ENCODE data around the gene IL6R.

DNA sequence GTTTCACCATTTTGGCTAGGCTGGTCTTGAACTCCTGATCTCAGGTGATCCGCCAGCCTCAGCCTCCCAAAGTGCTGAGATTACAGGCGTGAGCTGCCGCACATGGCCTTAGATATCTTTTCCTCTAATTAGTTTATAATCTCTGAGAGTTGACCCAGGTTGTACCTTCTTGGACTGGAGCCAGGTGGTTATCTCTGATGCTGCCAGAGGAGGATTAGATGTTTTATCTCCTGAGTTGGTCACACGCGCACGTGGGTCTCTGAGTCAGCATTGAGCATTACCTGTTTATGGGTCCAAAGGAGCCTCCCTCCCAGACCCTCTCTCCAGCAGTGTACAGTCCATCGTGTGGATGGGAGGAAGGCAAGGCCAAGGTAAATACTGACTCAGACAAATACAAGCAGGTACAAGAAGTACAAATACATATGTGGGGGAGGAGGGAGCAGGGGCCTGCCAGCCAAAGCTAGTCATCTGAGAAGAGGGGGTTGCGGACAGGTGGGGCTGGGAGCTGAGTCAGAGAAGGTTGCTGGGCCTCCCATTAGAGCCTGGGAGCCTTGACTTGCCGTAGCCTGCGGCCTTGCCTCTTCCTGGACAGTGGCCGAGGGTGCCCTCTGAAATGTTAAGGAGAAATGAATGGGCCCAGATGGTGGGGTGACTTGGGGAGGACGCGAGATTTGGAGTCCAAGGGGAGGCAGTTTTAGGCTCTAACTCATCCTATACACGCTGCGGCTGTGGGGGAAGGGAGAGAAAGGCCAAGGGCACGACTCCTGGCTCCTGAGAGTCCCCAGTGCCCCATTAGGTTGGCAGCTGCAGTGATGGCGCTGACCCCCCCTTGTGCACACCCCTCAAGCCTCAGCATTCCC lies 13.1 kb downstream of the IL6R start:
- TF ChIP-seq, protein P1, sequence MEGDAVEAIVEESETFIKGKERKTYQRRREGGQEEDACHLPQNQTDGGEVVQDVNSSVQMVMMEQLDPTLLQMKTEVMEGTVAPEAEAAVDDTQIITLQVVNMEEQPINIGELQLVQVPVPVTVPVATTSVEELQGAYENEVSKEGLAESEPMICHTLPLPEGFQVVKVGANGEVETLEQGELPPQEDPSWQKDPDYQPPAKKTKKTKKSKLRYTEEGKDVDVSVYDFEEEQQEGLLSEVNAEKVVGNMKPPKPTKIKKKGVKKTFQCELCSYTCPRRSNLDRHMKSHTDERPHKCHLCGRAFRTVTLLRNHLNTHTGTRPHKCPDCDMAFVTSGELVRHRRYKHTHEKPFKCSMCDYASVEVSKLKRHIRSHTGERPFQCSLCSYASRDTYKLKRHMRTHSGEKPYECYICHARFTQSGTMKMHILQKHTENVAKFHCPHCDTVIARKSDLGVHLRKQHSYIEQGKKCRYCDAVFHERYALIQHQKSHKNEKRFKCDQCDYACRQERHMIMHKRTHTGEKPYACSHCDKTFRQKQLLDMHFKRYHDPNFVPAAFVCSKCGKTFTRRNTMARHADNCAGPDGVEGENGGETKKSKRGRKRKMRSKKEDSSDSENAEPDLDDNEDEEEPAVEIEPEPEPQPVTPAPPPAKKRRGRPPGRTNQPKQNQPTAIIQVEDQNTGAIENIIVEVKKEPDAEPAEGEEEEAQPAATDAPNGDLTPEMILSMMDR (IDR thresholded peaks at IDR 0.05): no peak
- TF ChIP-seq EP300 (IDR thresholded peaks at IDR 0.05): peak in 1 of 2 donors; percentile 69
